ENCODE measurements around the gene SPRING1. TPM values are rescaled to one million over a fixed set of nuclear protein-coding genes. Genes with fewer than 3 reads are reported as not detected.
A peak's percentile ranks its signal among the peaks of the same experiment; 100 is the strongest.
"Not testable (repeated sequence)": the region's sequence is repeated elsewhere in the genome, so short reads cannot be mapped to it uniquely, and the experiment has no call there.

The SPRING1 gene
- total and polyA plus RNA-seq, 2 of the 13 experiments (the other 11 are each of a cell fraction or from before 2014, with no cell fraction given) = 20.0 to 51.8 TPM

GRCh38 chr12:116754783-116755182 is 16.9 kb upstream of the SPRING1 start:
- H4K20me1 ChIP-seq (ENCODE audit: insufficient read depth, low read length); H3K4me3 ChIP-seq (replicated peaks in 1 of 3; ENCODE audit: insufficient read depth in 1 of 3, low read depth in 2 of 3, low read length in 3 of 3); H3K9ac ChIP-seq (ENCODE audit: insufficient read depth, low read depth, low read length); H3K36me3 ChIP-seq (replicated peaks in 1 of 2; ENCODE audit: control insufficient read depth in 1 of 2, insufficient read depth in 2 of 2, low read length in 2 of 2); intact Hi-C loops (cut with micrococcal nuclease; ENCODE audit: unreplicated experiment); H3K9me3 ChIP-seq (ENCODE audit: low read length); H3K27ac ChIP-seq (ENCODE audit: extremely low read length, insufficient read depth, low read length); H3K27me3 ChIP-seq (ENCODE audit: control insufficient read depth in 1 of 2, insufficient read depth in 2 of 2, low read length in 2 of 2); H3K4me1 ChIP-seq (ENCODE audit: insufficient read depth, low read length); ATAC-seq; in situ Hi-C loops (cut with HindIII; ENCODE audit: extremely low pct_ligation_motif_present, low pct_unique_long_range_greater_than_20kb); FAIRE-seq; DNase-seq (ENCODE audit: low spot score); H3K79me2 ChIP-seq (ENCODE audit: insufficient read depth, low read length); BruUV-seq (replicated peaks); POLR2A ChIA-PET; CTCF ChIA-PET (ENCODE audit: low intra/inter-chr PET ratio, low total read pairs); H2AFZ ChIP-seq (ENCODE audit: low read length); H3K4me2 ChIP-seq (ENCODE audit: low read depth, low read length): not testable (repeated sequence)
- WGBS (ENCODE audit: low lambda C conversion rate) = 93% methylated on average over 1 of the region's 1 CpG

- H3K9ac ChIP-seq (ENCODE audit: insufficient read depth, low read depth, low read length); H4K20me1 ChIP-seq (ENCODE audit: insufficient read depth, low read length); H2AFZ ChIP-seq (ENCODE audit: low read length); H3K36me3 ChIP-seq (replicated peaks in 1 of 2; ENCODE audit: control insufficient read depth in 1 of 2, insufficient read depth in 2 of 2, low read length in 2 of 2); H3K79me2 ChIP-seq (ENCODE audit: insufficient read depth, low read length); H3K4me2 ChIP-seq (ENCODE audit: low read depth, low read length); POLR2A ChIA-PET; BruUV-seq (replicated peaks); intact Hi-C loops (cut with micrococcal nuclease; ENCODE audit: unreplicated experiment); H3K4me3 ChIP-seq (replicated peaks in 1 of 3; ENCODE audit: insufficient read depth in 1 of 3, low read depth in 2 of 3, low read length in 3 of 3); H3K9me3 ChIP-seq (ENCODE audit: low read length); H3K4me1 ChIP-seq (ENCODE audit: insufficient read depth, low read length); FAIRE-seq; DNase-seq (ENCODE audit: low spot score); H3K27me3 ChIP-seq (ENCODE audit: control insufficient read depth in 1 of 2, insufficient read depth in 2 of 2, low read length in 2 of 2); H3K27ac ChIP-seq (ENCODE audit: extremely low read length, insufficient read depth, low read length); ATAC-seq; CTCF ChIA-PET (ENCODE audit: low intra/inter-chr PET ratio, low total read pairs); in situ Hi-C loops (cut with HindIII; ENCODE audit: extremely low pct_ligation_motif_present, low pct_unique_long_range_greater_than_20kb): not testable (repeated sequence)
- WGBS (ENCODE audit: low lambda C conversion rate) = 94% methylated on average over 5 of the region's 5 CpGs
Observed at GRCh38 chr12:116754097-116754496, 16.2 kb upstream of the SPRING1 start.

GRCh38 chr12:116750298-116750697 is 12.4 kb upstream of the SPRING1 start:
- ChIA-PET POLR2A (no interaction called here), CTCF (ENCODE audit: low intra/inter-chr PET ratio, low total read pairs) (no interaction called here)
- H3K4me2 ChIP-seq (ENCODE audit: low read depth, low read length) = no peak overlapping the region
- no peaks in the 10 kb centered on the region for H3K79me2 ChIP-seq (ENCODE audit: insufficient read depth, low read length)
- no peak for FAIRE-seq
- no peak overlapping the region for H3K4me3 ChIP-seq (replicated peaks in 1 of 3; ENCODE audit: insufficient read depth in 1 of 3, low read depth in 2 of 3, low read length in 3 of 3)
- BruUV-seq (replicated peaks) = no TSS peak
- ATAC-seq = no peak
- no peak overlapping the region for H3K9ac ChIP-seq (ENCODE audit: insufficient read depth, low read depth, low read length)
- no peaks in the 10 kb centered on the region for H3K9me3 ChIP-seq (ENCODE audit: low read length)
- TF ChIP-seq ZNF768 (CRISPR knock-in tag; IDR thresholded peaks at IDR 0.05) (peak; percentile 80), IKZF1 (IDR thresholded peaks at IDR 0.05) (no peak)
- in situ Hi-C loops (cut with HindIII; ENCODE audit: extremely low pct_ligation_motif_present, low pct_unique_long_range_greater_than_20kb) = no loop called here
- no peaks in the 10 kb centered on the region for H3K27me3 ChIP-seq (ENCODE audit: control insufficient read depth in 1 of 2, insufficient read depth in 2 of 2, low read length in 2 of 2)
- no peak overlapping the region for H3K27ac ChIP-seq (ENCODE audit: extremely low read length, insufficient read depth, low read length)
- H4K20me1 ChIP-seq (ENCODE audit: insufficient read depth, low read length) = no peaks in the 10 kb centered on the region
- no peak for DNase-seq (ENCODE audit: low spot score)
- 100% methylated on average over 2 of the region's 4 CpGs for WGBS (ENCODE audit: low lambda C conversion rate)
- no peak overlapping the region for H2AFZ ChIP-seq (ENCODE audit: low read length)
- no peaks in the 10 kb centered on the region for H3K36me3 ChIP-seq (replicated peaks in 1 of 2; ENCODE audit: control insufficient read depth in 1 of 2, insufficient read depth in 2 of 2, low read length in 2 of 2)
- H3K4me1 ChIP-seq (ENCODE audit: insufficient read depth, low read length) = no peaks in the 10 kb centered on the region
- intact Hi-C loops (cut with micrococcal nuclease; ENCODE audit: unreplicated experiment) = no loop called here

Data from HepG2 (cell line).